C4-2B (cell line): ENCODE results near the gene STK4.

ENCODE experiments used
- CTCF ChIP-seq: fragments of 450-650 bp; conservative IDR thresholded peaks from 2 replicates; pipeline ENCODE4 v1.5.1; 2017; ENCODE audit warnings: mild to moderate bottlenecking
- ZFX ChIP-seq: fragments of 450-650 bp; IDR thresholded peaks from 2 replicates; pipeline ENCODE4 v1.6.1; 2017

- TF ChIP-seq CTCF, result no peak
- no peak for TF ChIP-seq ZFX
Measured at GRCh38 chr20:45042978-45043377, 76.7 kb downstream of the STK4 start.
